ENCODE results near the gene LRRC37A. TPM values are rescaled to one million over a fixed set of nuclear protein-coding genes. Genes with fewer than 3 reads are reported as not detected.
"Not testable (repeated sequence)": the region's sequence is repeated elsewhere in the genome, so short reads cannot be mapped to it uniquely, and the experiment has no call there.

Gene LRRC37A
- polyA plus RNA-seq, 1 experiment: 3.0 TPM

- POLR2A ChIA-PET: not testable (repeated sequence)
Measured at GRCh38 chr17:46372236-46373229, 77.6 kb downstream of the LRRC37A start.

GRCh38 chr17:46373418-46373817 is 78.5 kb downstream of the LRRC37A start:
- H3K27me3 ChIP-seq (ENCODE audit: control insufficient read depth, insufficient read depth, low read length); H3K36me3 ChIP-seq (ENCODE audit: control insufficient read depth, insufficient read depth, low read length); CTCF ChIA-PET; DNase-seq (ENCODE audit: low read depth); H3K4me3 ChIP-seq (ENCODE audit: low read depth, low read length); POLR2A ChIA-PET: not testable (repeated sequence)

More at GRCh38 chr17:46372236-46373229, 77.6 kb downstream of the LRRC37A start:
- H3K36me3 ChIP-seq (ENCODE audit: control insufficient read depth, insufficient read depth, low read length); DNase-seq (ENCODE audit: low read depth); H3K27me3 ChIP-seq (ENCODE audit: control insufficient read depth, insufficient read depth, low read length); H3K4me3 ChIP-seq (ENCODE audit: low read depth, low read length); CTCF ChIA-PET: not testable (repeated sequence)

- H3K36me3 ChIP-seq (ENCODE audit: control insufficient read depth, insufficient read depth, low read length); H3K4me3 ChIP-seq (ENCODE audit: low read depth, low read length); CTCF ChIA-PET; DNase-seq (ENCODE audit: low read depth); H3K27me3 ChIP-seq (ENCODE audit: control insufficient read depth, insufficient read depth, low read length); POLR2A ChIA-PET: not testable (repeated sequence)
Measured at GRCh38 chr17:46383118-46383517, 88.2 kb downstream of the LRRC37A start.

- DNase-seq (ENCODE audit: low read depth); H3K36me3 ChIP-seq (ENCODE audit: control insufficient read depth, insufficient read depth, low read length); CTCF ChIA-PET; H3K4me3 ChIP-seq (ENCODE audit: low read depth, low read length); POLR2A ChIA-PET; H3K27me3 ChIP-seq (ENCODE audit: control insufficient read depth, insufficient read depth, low read length): not testable (repeated sequence)
Measured at GRCh38 chr17:46385491-46385890, 90.6 kb downstream of the LRRC37A start.

Small RNA genes lying within 50 kb of the gene (small RNA-seq; reads per million reads assigned to genes)
- not detected for gene RN7SL656P (ENCODE audit: insufficient read length, low read depth, low replicate concordance)

Other genes with a start within 250 kb of the LRRC37A start
- 14.1 and 16.7 TPM in 2 replicates for gene KANSL1, start 101.7 kb upstream of the LRRC37A start, polyA plus RNA-seq (2011; rRNA removed)
- 7.1 and 7.3 TPM in 2 replicates for gene ARL17B, start 66.6 kb downstream of the LRRC37A start, polyA plus RNA-seq (2011; rRNA removed)
- 5.7 and 6.8 TPM in 2 replicates for gene LRRC37A2, start 217.3 kb downstream of the LRRC37A start, polyA plus RNA-seq (2011; rRNA removed)